Right lobe of liver (tissue), 4 donors: Measurements from ENCODE around the gene BAZ2A.
A peak's percentile ranks its signal among the peaks of the same experiment; 100 is the strongest.

Source experiments
- POLR2A ChIP-seq: fragments of 450-650 bp; IDR thresholded peaks from one replicate; pipeline ENCODE4 v1.6.1; 2017; ENCODE audit warnings: antibody characterized with exemption, mild to moderate bottlenecking
- TF ChIP-seq, protein P1 (sequence below), 4 donors: fragments of 200-600 bp in 3 of 4; fragments of 450-650 bp in 1 of 4; IDR thresholded peaks; one replicate each; pipeline versions ENCODE4 v1.5.1 to v1.8.0; 2016 to 2022; ENCODE audit warnings: antibody characterized with exemption in 4 of 4, mild to moderate bottlenecking in 2 of 4
- donor health status: DM: no; HTN: no; CAD: no.
- donor health status: DM: no; HTN: no; CAD: no.
- donor health status: DM: no; HTN: yes; CAD: no.

DNA sequence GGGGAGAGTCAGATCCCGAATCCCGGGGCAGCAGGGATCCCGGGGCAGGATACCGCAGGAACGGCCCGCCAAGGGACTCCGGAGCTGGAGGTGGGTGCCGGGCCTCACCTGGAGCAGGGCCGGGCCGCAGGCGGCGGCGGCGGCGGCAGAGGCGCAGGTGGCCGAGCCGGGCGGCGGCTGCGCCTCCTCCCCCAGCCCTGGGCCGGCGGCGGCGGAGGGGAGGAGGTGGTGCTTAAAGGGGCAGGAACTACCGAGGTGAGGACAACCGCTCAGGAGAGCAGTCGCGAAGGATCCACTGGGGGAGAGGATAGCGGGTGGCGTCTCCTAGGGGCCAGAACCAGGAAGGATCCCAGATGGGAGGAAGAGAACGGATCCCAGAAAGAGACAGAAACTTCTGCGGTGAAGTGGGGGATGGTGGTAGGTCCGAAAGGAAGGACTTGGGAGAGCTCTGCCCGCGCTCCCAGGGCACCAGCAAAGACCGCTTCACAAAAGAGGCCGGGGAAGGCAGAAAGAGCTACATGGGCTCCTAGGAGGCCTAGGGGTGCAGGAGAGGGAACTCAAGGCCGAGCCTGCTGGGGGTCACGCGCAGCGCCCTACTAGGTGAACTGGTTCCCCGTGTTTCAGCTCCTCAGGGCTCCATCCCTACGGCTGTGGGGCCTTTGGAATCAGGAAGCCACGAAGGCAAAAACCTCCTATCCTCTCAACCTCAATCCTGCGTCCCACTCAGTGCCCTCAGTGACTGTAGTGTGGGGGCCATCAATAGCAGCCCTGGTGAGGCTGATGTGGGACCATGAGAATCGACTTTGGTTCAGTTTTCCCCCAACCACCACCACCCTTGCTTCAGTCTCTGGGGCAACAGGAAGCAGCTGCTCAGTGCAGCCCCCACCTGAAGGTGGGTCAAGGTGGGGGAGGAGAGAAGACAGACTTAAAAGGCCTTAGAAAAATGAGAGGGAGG, 5.0 kb upstream of the BAZ2A start:
- TF ChIP-seq, protein P1, sequence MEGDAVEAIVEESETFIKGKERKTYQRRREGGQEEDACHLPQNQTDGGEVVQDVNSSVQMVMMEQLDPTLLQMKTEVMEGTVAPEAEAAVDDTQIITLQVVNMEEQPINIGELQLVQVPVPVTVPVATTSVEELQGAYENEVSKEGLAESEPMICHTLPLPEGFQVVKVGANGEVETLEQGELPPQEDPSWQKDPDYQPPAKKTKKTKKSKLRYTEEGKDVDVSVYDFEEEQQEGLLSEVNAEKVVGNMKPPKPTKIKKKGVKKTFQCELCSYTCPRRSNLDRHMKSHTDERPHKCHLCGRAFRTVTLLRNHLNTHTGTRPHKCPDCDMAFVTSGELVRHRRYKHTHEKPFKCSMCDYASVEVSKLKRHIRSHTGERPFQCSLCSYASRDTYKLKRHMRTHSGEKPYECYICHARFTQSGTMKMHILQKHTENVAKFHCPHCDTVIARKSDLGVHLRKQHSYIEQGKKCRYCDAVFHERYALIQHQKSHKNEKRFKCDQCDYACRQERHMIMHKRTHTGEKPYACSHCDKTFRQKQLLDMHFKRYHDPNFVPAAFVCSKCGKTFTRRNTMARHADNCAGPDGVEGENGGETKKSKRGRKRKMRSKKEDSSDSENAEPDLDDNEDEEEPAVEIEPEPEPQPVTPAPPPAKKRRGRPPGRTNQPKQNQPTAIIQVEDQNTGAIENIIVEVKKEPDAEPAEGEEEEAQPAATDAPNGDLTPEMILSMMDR (IDR thresholded peaks at IDR 0.05): peak; percentile 33 to 48 (median 38)
- peak; percentile 56 for TF ChIP-seq POLR2A
